ENCODE data around the gene SPHK1. TPM values are rescaled to one million over a fixed set of nuclear protein-coding genes. Genes with fewer than 3 reads are reported as not detected.

SPHK1 gene
- total RNA-seq, 2 experiments from 2014 or later = 0.28 to 0.78 TPM

- intact Hi-C loops (cut with micrococcal nuclease; ENCODE audit: unreplicated experiment) = no loop called here
- DNase-seq (ENCODE audit: low spot score) = no peak
- Histone ChIP-seq H3K36me3 (ENCODE audit: insufficient read depth, low read length) (peaks cover 62% of the 10 kb centered on the region), H3K4me2 (ENCODE audit: low read length) (no peak overlapping the region), H3K4me1 (ENCODE audit: insufficient read depth, low read length, poor library complexity, severe bottlenecking) (no peaks in the 10 kb centered on the region), H3K9me3 (ENCODE audit: low read length) (no peaks in the 10 kb centered on the region), H3K9me2 (ENCODE audit: insufficient read depth, low read length) (no peaks in the 10 kb centered on the region), H4K20me1 (ENCODE audit: insufficient read depth, low read length) (no peaks in the 10 kb centered on the region), H3K4me3 (ENCODE audit: low read depth, low read length, poor library complexity, severe bottlenecking) (no peak overlapping the region), H2AFZ (ENCODE audit: low read length) (no peak overlapping the region), H3K27ac (ENCODE audit: low read depth, low read length, poor library complexity, severe bottlenecking) (no peak overlapping the region), H3K79me2 (ENCODE audit: insufficient read depth, low read depth, low read length) (no peaks in the 10 kb centered on the region)
- no TSS peak for BruUV-seq (replicated peaks)
- ChIA-PET CTCF (ENCODE audit: unreplicated experiment) (no interaction called here), POLR2A (no interaction called here)
- TF ChIP-seq CTCF (conservative IDR thresholded peaks at IDR 0.05; ENCODE audit: low read length) (no peak), EZH2phosphoT487 (IDR thresholded peaks at IDR 0.05; ENCODE audit: borderline replicate concordance, low read depth, low read length) (no peak)
These were observed 6.8 kb downstream of the SPHK1 start for GRCh38 chr17:76391200-76391715.

GRCh38 chr17:76394166-76394565, 9.8 kb downstream of the SPHK1 start:
- DNase-seq (ENCODE audit: low spot score) = no peak
- CTCF ChIA-PET (ENCODE audit: unreplicated experiment) = no interaction called here

More at GRCh38 chr17:76394166-76394565, 9.8 kb downstream of the SPHK1 start:
- BruUV-seq (replicated peaks) = no TSS peak
- no peaks in the 10 kb centered on the region for H3K9me2 ChIP-seq (ENCODE audit: insufficient read depth, low read length)
- intact Hi-C loops (cut with micrococcal nuclease; ENCODE audit: unreplicated experiment) = no loop called here
- H4K20me1 ChIP-seq (ENCODE audit: insufficient read depth, low read length) = no peaks in the 10 kb centered on the region
- H3K27ac ChIP-seq (ENCODE audit: low read depth, low read length, poor library complexity, severe bottlenecking) = no peak overlapping the region
- H3K9me3 ChIP-seq (ENCODE audit: low read length) = no peaks in the 10 kb centered on the region
- no peak overlapping the region for H2AFZ ChIP-seq (ENCODE audit: low read length)
- POLR2A ChIA-PET = no interaction called here
- H3K36me3 ChIP-seq (ENCODE audit: insufficient read depth, low read length) = peaks cover 81% of the 10 kb centered on the region
- H3K4me2 ChIP-seq (ENCODE audit: low read length) = no peak overlapping the region
- no peak for TF ChIP-seq EZH2phosphoT487 (IDR thresholded peaks at IDR 0.05; ENCODE audit: borderline replicate concordance, low read depth, low read length)
- TF ChIP-seq CTCF (conservative IDR thresholded peaks at IDR 0.05; ENCODE audit: low read length) = no peak
- H3K4me3 ChIP-seq (ENCODE audit: low read depth, low read length, poor library complexity, severe bottlenecking) = no peak overlapping the region
- no peaks in the 10 kb centered on the region for H3K4me1 ChIP-seq (ENCODE audit: insufficient read depth, low read length, poor library complexity, severe bottlenecking)
- H3K79me2 ChIP-seq (ENCODE audit: insufficient read depth, low read depth, low read length) = no peaks in the 10 kb centered on the region
